ENCODE measurements around the gene SNX1.

DNA sequence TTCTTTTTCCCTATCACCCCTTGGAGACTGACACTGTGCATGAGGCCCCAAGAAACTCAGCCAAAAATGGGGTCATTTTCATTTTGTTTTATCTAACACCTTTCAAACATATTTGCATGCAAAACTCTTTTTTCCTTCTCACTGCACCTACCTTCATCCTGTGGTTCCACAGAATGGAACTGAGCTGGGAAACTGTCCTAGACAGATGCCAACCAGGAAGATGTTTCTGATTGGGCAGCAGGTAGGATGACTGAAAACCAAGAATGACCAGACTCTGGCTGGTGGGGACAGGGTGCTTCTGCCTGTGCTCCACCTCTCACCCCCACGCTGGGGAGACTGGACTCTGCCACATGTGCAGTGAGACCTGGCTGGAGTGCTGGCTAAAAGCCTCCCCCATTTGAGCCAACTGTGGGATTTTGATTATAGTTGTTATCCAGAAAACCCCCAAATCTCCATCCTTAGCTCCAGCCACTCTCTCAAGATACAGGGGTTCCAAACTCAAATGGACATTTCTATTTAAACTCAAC, 61.9 kb downstream of the SNX1 start:
- TF ChIP-seq, protein P1, sequence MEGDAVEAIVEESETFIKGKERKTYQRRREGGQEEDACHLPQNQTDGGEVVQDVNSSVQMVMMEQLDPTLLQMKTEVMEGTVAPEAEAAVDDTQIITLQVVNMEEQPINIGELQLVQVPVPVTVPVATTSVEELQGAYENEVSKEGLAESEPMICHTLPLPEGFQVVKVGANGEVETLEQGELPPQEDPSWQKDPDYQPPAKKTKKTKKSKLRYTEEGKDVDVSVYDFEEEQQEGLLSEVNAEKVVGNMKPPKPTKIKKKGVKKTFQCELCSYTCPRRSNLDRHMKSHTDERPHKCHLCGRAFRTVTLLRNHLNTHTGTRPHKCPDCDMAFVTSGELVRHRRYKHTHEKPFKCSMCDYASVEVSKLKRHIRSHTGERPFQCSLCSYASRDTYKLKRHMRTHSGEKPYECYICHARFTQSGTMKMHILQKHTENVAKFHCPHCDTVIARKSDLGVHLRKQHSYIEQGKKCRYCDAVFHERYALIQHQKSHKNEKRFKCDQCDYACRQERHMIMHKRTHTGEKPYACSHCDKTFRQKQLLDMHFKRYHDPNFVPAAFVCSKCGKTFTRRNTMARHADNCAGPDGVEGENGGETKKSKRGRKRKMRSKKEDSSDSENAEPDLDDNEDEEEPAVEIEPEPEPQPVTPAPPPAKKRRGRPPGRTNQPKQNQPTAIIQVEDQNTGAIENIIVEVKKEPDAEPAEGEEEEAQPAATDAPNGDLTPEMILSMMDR (conservative IDR thresholded peaks at IDR 0.05; ENCODE audit: low read length) = no peak
- no peak for TF ChIP-seq EZH2phosphoT487 (IDR thresholded peaks at IDR 0.05; ENCODE audit: borderline replicate concordance)

Measured in Loucy (cell line).